ENCODE results near the gene CABYR. TPM values are rescaled to one million over a fixed set of nuclear protein-coding genes. Genes with fewer than 3 reads are reported as not detected.

CABYR gene
- total and polyA plus RNA-seq, 2 donors (not counting 1 experiment from before 2014, with no cell fraction given): 1.7 to 4.4 TPM

DNA sequence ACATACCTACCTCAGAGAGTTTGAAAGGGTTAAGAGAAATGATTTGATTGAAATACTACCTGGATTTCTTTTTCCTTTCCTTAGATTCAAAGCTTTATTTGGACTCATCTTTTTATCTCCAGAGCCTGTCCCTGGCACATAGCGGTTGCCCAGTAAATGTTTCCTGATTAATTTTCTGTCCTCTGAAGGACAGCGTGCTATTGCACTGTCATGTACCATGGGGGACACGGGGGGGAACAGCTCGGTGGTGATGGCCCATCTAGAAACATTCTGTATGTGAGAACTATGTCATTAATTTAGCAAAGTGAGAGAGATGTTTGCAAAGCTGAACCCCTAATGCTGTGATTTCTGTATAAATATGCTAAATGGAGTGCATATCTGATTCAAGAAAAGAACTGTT, 26.4 kb upstream of the CABYR start:
- Mint-ChIP-seq H3K27ac (no peak overlapping the region), H3K4me3 (no peak overlapping the region), H3K27me3 (no peaks in the 10 kb centered on the region), H3K9me3 (ENCODE audit: insufficient read depth) (no peaks in the 10 kb centered on the region), H3K4me1 (peaks cover 12% of the 10 kb centered on the region)
- Histone ChIP-seq H3K9me3 (ENCODE audit: control extremely low read depth in 1 of 3, control insufficient read depth in 2 of 3, insufficient read depth in 1 of 3, low read length in 2 of 3) (no peaks in the 10 kb centered on the region), H2AFZ (ENCODE audit: insufficient read depth, low read depth, low read length, poor library complexity, severe bottlenecking) (no peak overlapping the region), H3K4me3 (ENCODE audit: control extremely low read depth in 1 of 5, extremely low read depth in 1 of 5, insufficient read depth in 1 of 5, low read depth in 2 of 5, low read length in 4 of 5) (no peak overlapping the region), H3K79me2 (ENCODE audit: control insufficient read depth, insufficient read depth, low read length) (no peaks in the 10 kb centered on the region), H4K20me1 (ENCODE audit: control insufficient read depth, insufficient read depth, low read length, poor library complexity, severe bottlenecking) (no peaks in the 10 kb centered on the region), H3K9ac (ENCODE audit: low read length) (no peak overlapping the region), H3K36me3 (replicated peaks in 1 of 2; ENCODE audit: control extremely low read depth in 1 of 2, control insufficient read depth in 1 of 2, extremely low read depth in 1 of 2, insufficient read depth in 2 of 2, low read length in 1 of 2) (peaks cover 2 to 18% of the 10 kb centered on the region in 2 experiments), H3K4me2 (replicated peaks; ENCODE audit: low read depth, low read length, poor library complexity, severe bottlenecking) (no peak overlapping the region), H3K4me1 (ENCODE audit: control insufficient read depth in 2 of 2, insufficient read depth in 2 of 2, low read length in 2 of 2) (peaks cover 0 to 7% of the 10 kb centered on the region in 2 donors), H3K27me3 (replicated peaks in 1 of 4; ENCODE audit: control extremely low read depth in 1 of 4, control insufficient read depth in 3 of 4, insufficient read depth in 4 of 4, low read length in 3 of 4) (no peaks in the 10 kb centered on the region), H3K27ac (ENCODE audit: low read length in 2 of 2) (no peak overlapping the region)
- WGBS (ENCODE audit: insufficient coverage): 97% methylated on average over 4 of the region's 4 CpGs
- intact Hi-C loops (cut with micrococcal nuclease): no loop called here
- TF ChIP-seq, protein P1, sequence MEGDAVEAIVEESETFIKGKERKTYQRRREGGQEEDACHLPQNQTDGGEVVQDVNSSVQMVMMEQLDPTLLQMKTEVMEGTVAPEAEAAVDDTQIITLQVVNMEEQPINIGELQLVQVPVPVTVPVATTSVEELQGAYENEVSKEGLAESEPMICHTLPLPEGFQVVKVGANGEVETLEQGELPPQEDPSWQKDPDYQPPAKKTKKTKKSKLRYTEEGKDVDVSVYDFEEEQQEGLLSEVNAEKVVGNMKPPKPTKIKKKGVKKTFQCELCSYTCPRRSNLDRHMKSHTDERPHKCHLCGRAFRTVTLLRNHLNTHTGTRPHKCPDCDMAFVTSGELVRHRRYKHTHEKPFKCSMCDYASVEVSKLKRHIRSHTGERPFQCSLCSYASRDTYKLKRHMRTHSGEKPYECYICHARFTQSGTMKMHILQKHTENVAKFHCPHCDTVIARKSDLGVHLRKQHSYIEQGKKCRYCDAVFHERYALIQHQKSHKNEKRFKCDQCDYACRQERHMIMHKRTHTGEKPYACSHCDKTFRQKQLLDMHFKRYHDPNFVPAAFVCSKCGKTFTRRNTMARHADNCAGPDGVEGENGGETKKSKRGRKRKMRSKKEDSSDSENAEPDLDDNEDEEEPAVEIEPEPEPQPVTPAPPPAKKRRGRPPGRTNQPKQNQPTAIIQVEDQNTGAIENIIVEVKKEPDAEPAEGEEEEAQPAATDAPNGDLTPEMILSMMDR (IDR thresholded peaks at IDR 0.05): no peak
- no peak for TF ChIP-seq EZH2 (IDR thresholded peaks at IDR 0.05; ENCODE audit: borderline replicate concordance, insufficient read depth, low read depth, low read length, poor library complexity, severe bottlenecking)
- CTCF ChIA-PET: interaction anchor here (0.9 to 1.3 kb wide), 2 partner anchors 95 to 491 kb away, joined by 3 to 4 read pairs; no protein-coding TSS in a partner anchor
- DNase-seq (no peak), ATAC-seq (ENCODE audit: low read depth) (no peak)
- POLR2A ChIA-PET: no interaction called here

DNA sequence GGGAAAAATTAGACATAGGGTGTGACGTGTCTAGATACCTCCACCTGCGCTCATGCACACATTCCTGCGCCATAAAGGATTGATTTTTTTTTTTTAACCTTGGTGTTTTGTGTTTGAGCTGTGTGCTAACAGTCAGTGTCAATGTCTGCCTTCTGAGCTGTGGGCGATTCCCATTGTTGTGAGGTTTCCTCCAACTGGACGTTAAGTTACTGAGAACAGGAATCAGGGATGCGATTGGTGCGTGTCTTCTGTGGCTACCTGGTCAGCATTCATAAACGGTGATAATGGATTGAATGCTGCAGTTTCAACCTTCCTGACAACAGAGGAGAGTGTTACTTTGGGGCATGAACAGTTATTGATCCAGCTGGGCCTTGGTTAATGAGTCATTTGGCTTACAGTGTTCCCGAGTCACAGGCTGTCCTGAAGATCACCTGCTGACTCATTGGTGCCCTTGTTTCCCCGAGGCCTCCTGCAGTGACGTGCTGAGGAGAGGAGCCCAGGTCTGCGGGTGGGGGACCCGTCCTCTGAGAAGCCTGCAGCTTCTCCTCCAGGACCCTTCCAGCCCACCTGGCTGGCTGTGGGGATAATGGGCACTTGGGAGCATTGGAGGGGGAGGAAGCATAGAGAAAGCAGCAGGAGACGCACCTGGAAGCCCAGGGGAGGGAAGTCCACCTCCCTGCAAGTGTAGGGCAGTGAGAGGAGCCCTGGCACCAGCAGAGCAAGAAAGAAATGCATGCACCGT, 25.8 kb upstream of the CABYR start:
- no peaks in the 10 kb centered on the region for H3K9me3 Mint-ChIP-seq (ENCODE audit: insufficient read depth)
- intact Hi-C loops (cut with micrococcal nuclease): no loop called here
- 90% methylated on average over 12 of the region's 15 CpGs for WGBS (ENCODE audit: insufficient coverage)

More for the DNA sequence above, 25.8 kb upstream of the CABYR start:
- no peak overlapping the region for H3K9ac ChIP-seq (ENCODE audit: low read length)
- Mint-ChIP-seq H3K4me3 (no peak overlapping the region), H3K4me1 (peaks cover 12% of the 10 kb centered on the region), H3K27me3 (no peaks in the 10 kb centered on the region), H3K27ac (no peak overlapping the region)
- no peak overlapping the region for H3K27ac ChIP-seq (ENCODE audit: low read length in 2 of 2)
- TF ChIP-seq EZH2 (IDR thresholded peaks at IDR 0.05; ENCODE audit: borderline replicate concordance, insufficient read depth, low read depth, low read length, poor library complexity, severe bottlenecking): no peak
- TF ChIP-seq, protein P1 (IDR thresholded peaks at IDR 0.05): no peak
- no peaks in the 10 kb centered on the region for H4K20me1 ChIP-seq (ENCODE audit: control insufficient read depth, insufficient read depth, low read length, poor library complexity, severe bottlenecking)
- no peaks in the 10 kb centered on the region for H3K9me3 ChIP-seq (ENCODE audit: control extremely low read depth in 1 of 3, control insufficient read depth in 2 of 3, insufficient read depth in 1 of 3, low read length in 2 of 3)
- no peak for DNase-seq
- H3K27me3 ChIP-seq (replicated peaks in 1 of 4; ENCODE audit: control extremely low read depth in 1 of 4, control insufficient read depth in 3 of 4, insufficient read depth in 4 of 4, low read length in 3 of 4): no peaks in the 10 kb centered on the region
- no peak overlapping the region for H2AFZ ChIP-seq (ENCODE audit: insufficient read depth, low read depth, low read length, poor library complexity, severe bottlenecking)
- ChIA-PET POLR2A (interaction anchor here (0.5 kb wide), 1 partner anchor 100 kb away, joined by 4 read pairs; no protein-coding TSS in a partner anchor), CTCF (interaction anchor here (0.9 to 1.3 kb wide), 2 partner anchors 95 to 491 kb away, joined by 3 to 4 read pairs; no protein-coding TSS in a partner anchor)
- H3K79me2 ChIP-seq (ENCODE audit: control insufficient read depth, insufficient read depth, low read length): no peaks in the 10 kb centered on the region
- no peak overlapping the region for H3K4me2 ChIP-seq (replicated peaks; ENCODE audit: low read depth, low read length, poor library complexity, severe bottlenecking)
- H3K4me1 ChIP-seq (ENCODE audit: control insufficient read depth in 2 of 2, insufficient read depth in 2 of 2, low read length in 2 of 2): peaks cover 0 to 7% of the 10 kb centered on the region in 2 donors
- ATAC-seq (ENCODE audit: low read depth): no peak
- H3K36me3 ChIP-seq (replicated peaks in 1 of 2; ENCODE audit: control extremely low read depth in 1 of 2, control insufficient read depth in 1 of 2, extremely low read depth in 1 of 2, insufficient read depth in 2 of 2, low read length in 1 of 2): peaks cover 2 to 21% of the 10 kb centered on the region in 2 experiments
- H3K4me3 ChIP-seq (ENCODE audit: control extremely low read depth in 1 of 5, extremely low read depth in 1 of 5, insufficient read depth in 1 of 5, low read depth in 2 of 5, low read length in 4 of 5): no peak overlapping the region
